Keratinocyte (primary cell): Measurements from ENCODE around the gene COL4A6.

Experiments used
- CTCF ChIP-seq, 3 experiments: IDR thresholded peaks in 1 of 3; conservative IDR thresholded peaks in 1 of 3; optimal IDR thresholded peaks in 1 of 3; 2 replicates in 2 of 3; 3 replicates in 1 of 3; pipeline versions ENCODE3 to v1.5.1; 2011; ENCODE audit warnings: low read length in 3 of 3, mild to moderate bottlenecking in 3 of 3, moderate library complexity in 2 of 3, control low read depth in 1 of 3, inconsistent platforms in 1 of 3; ENCODE audit not compliant: insufficient read depth in 2 of 3; ENCODE audit errors: extremely low read depth in 1 of 3
- EZH2 ChIP-seq: IDR thresholded peaks from one replicate; pipeline ENCODE4 v1.6.1; 2012; ENCODE audit warnings: inconsistent platforms, mild to moderate bottlenecking, low read length, moderate library complexity

GRCh38 chrX:108159028-108159670 is 279.1 kb downstream of the COL4A6 start:
- no peak for TF ChIP-seq CTCF (optimal IDR thresholded peaks at IDR 0.05 in 1 of 3, IDR thresholded peaks at IDR 0.05 in 1 of 3, conservative IDR thresholded peaks at IDR 0.05 in 1 of 3; ENCODE audit: extremely low read depth in 1 of 3, insufficient read depth in 2 of 3, low read length in 3 of 3)
- no peak for TF ChIP-seq EZH2
